ENCODE measurements around the gene KCNK13. TPM values are rescaled to one million over a fixed set of nuclear protein-coding genes. Genes with fewer than 3 reads are reported as not detected.

The KCNK13 gene
- total and polyA plus RNA-seq, 2 donors (not counting 1 experiment from before 2014, with no cell fraction given), result not detected

DNA sequence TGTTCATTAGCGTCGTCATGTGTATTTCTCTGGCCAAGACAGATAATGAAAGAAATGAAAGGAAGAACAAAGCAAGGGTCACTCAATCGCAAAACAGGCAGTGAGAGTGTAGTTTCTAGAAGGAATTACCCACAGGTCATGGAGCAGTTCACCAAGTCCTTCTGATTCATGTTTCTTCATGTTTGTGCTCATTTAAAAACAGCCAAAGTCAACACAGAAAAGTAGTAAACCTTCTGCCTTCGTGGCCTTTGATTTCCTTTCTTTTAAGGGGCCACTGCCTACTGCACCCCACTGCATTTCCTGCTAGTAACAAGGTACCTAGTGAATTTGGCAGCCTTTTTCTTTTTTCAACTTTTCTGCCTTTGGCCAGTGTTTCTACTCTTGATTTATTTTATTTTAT is 75.1 kb downstream of the KCNK13 start:
- H3K27ac ChIP-seq (ENCODE audit: insufficient read depth, low read length), result no peak overlapping the region
- no peaks in the 10 kb centered on the region for H3K36me3 ChIP-seq (ENCODE audit: control insufficient read depth, insufficient read depth, low read length)
- H4K20me1 ChIP-seq (ENCODE audit: control insufficient read depth, extremely low read depth, insufficient read depth, low read length), result no peaks in the 10 kb centered on the region
- H3K4me3 ChIP-seq (replicated peaks in 1 of 4; ENCODE audit: control extremely low read depth in 1 of 4, insufficient read depth in 1 of 4, low read depth in 3 of 4, low read length in 4 of 4), result no peak overlapping the region
- H3K79me2 ChIP-seq (ENCODE audit: control insufficient read depth, insufficient read depth, low read length), result no peaks in the 10 kb centered on the region
- DNase-seq (ENCODE audit: low read depth in 2 of 2), result peak in 1 of 2 donors; percentile 10
- H3K4me2 ChIP-seq (ENCODE audit: extremely low read depth, insufficient read depth, low read length), result no peak overlapping the region
- H3K9ac ChIP-seq (ENCODE audit: insufficient read depth, low read length), result no peak overlapping the region
- no peaks in the 10 kb centered on the region for H3K4me1 ChIP-seq (ENCODE audit: control insufficient read depth, extremely low read depth, insufficient read depth, low read length)
- no peaks in the 10 kb centered on the region for H3K9me3 ChIP-seq (ENCODE audit: control insufficient read depth, insufficient read depth, low read depth, low read length)
- no peak overlapping the region for H2AFZ ChIP-seq (ENCODE audit: low read length)
- TF ChIP-seq, protein P1, sequence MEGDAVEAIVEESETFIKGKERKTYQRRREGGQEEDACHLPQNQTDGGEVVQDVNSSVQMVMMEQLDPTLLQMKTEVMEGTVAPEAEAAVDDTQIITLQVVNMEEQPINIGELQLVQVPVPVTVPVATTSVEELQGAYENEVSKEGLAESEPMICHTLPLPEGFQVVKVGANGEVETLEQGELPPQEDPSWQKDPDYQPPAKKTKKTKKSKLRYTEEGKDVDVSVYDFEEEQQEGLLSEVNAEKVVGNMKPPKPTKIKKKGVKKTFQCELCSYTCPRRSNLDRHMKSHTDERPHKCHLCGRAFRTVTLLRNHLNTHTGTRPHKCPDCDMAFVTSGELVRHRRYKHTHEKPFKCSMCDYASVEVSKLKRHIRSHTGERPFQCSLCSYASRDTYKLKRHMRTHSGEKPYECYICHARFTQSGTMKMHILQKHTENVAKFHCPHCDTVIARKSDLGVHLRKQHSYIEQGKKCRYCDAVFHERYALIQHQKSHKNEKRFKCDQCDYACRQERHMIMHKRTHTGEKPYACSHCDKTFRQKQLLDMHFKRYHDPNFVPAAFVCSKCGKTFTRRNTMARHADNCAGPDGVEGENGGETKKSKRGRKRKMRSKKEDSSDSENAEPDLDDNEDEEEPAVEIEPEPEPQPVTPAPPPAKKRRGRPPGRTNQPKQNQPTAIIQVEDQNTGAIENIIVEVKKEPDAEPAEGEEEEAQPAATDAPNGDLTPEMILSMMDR (conservative IDR thresholded peaks at IDR 0.05 in 1 of 2, IDR thresholded peaks at IDR 0.05 in 1 of 2; ENCODE audit: low read depth in 1 of 2, low read length in 2 of 2), result no peak
- no peak for TF ChIP-seq EZH2 (IDR thresholded peaks at IDR 0.05; ENCODE audit: low read length, missing control alignments)
- H3K27me3 ChIP-seq (ENCODE audit: control insufficient read depth, insufficient read depth, low read length), result no peaks in the 10 kb centered on the region

DNA sequence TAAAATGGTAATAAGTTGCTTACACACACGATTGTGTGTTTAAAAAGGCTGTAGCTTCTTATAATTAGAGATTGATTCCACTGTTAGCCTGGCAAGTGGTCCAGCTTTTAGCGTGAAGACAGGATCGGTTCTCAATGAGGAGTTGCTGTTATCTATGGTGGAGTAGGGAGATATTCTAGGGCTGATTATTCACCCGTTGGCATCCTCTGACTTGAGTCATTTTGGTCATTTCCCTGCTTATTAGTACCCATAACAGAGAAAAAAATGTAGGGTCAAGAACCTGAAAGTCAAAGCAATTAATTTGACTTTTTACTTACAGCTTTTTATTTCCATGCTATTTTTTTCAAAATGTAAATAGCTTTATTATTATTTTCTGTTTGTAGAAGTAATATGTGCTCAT is 76.0 kb downstream of the KCNK13 start:
- DNase-seq (ENCODE audit: low read depth in 2 of 2), result peak in 1 of 2 donors; percentile 81
- Histone ChIP-seq H3K36me3 (ENCODE audit: control insufficient read depth, insufficient read depth, low read length) (no peaks in the 10 kb centered on the region), H3K79me2 (ENCODE audit: control insufficient read depth, insufficient read depth, low read length) (no peaks in the 10 kb centered on the region), H3K4me2 (ENCODE audit: extremely low read depth, insufficient read depth, low read length) (no peak overlapping the region), H3K9ac (ENCODE audit: insufficient read depth, low read length) (no peak overlapping the region), H2AFZ (ENCODE audit: low read length) (no peak overlapping the region), H3K4me1 (ENCODE audit: control insufficient read depth, extremely low read depth, insufficient read depth, low read length) (no peaks in the 10 kb centered on the region), H3K9me3 (ENCODE audit: control insufficient read depth, insufficient read depth, low read depth, low read length) (no peaks in the 10 kb centered on the region), H3K27me3 (ENCODE audit: control insufficient read depth, insufficient read depth, low read length) (no peaks in the 10 kb centered on the region), H3K27ac (ENCODE audit: insufficient read depth, low read length) (no peak overlapping the region), H4K20me1 (ENCODE audit: control insufficient read depth, extremely low read depth, insufficient read depth, low read length) (no peaks in the 10 kb centered on the region), H3K4me3 (replicated peaks in 1 of 4; ENCODE audit: control extremely low read depth in 1 of 4, insufficient read depth in 1 of 4, low read depth in 3 of 4, low read length in 4 of 4) (no peak overlapping the region)
- no peak for TF ChIP-seq EZH2 (IDR thresholded peaks at IDR 0.05; ENCODE audit: low read length, missing control alignments)
- TF ChIP-seq, protein P1 (conservative IDR thresholded peaks at IDR 0.05 in 1 of 2, IDR thresholded peaks at IDR 0.05 in 1 of 2; ENCODE audit: low read depth in 1 of 2, low read length in 2 of 2), result no peak

DNA sequence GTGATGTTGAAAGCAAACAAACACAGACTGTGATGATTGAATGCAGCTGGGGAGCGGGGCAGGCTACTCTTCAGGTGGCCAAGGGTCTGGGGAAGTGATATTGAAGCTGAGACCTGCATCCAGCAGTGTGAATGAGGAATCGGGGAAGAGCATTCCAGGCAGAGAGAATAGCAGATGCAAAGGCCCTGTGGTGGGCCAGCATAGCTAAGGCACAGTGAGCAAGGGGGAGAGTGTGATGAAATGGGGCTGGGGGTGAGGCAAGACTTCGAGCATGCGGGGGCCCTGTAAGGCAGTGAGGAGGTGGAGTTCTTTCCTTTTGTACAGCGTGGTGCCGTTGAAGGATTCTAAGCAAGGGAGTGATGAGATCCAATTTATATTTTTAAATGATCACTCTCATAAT is 77.4 kb downstream of the KCNK13 start:
- no peaks in the 10 kb centered on the region for H3K4me1 ChIP-seq (ENCODE audit: control insufficient read depth, extremely low read depth, insufficient read depth, low read length)
- no peak overlapping the region for H3K9ac ChIP-seq (ENCODE audit: insufficient read depth, low read length)
- no peak overlapping the region for H2AFZ ChIP-seq (ENCODE audit: low read length)
- no peak overlapping the region for H3K4me3 ChIP-seq (replicated peaks in 1 of 4; ENCODE audit: control extremely low read depth in 1 of 4, insufficient read depth in 1 of 4, low read depth in 3 of 4, low read length in 4 of 4)
- no peaks in the 10 kb centered on the region for H3K27me3 ChIP-seq (ENCODE audit: control insufficient read depth, insufficient read depth, low read length)
- no peak for DNase-seq (ENCODE audit: low read depth in 2 of 2)
- no peaks in the 10 kb centered on the region for H3K9me3 ChIP-seq (ENCODE audit: control insufficient read depth, insufficient read depth, low read depth, low read length)
- H3K79me2 ChIP-seq (ENCODE audit: control insufficient read depth, insufficient read depth, low read length), result no peaks in the 10 kb centered on the region
- no peak overlapping the region for H3K4me2 ChIP-seq (ENCODE audit: extremely low read depth, insufficient read depth, low read length)
- H3K36me3 ChIP-seq (ENCODE audit: control insufficient read depth, insufficient read depth, low read length), result no peaks in the 10 kb centered on the region
- TF ChIP-seq EZH2 (IDR thresholded peaks at IDR 0.05; ENCODE audit: low read length, missing control alignments), result no peak
- no peaks in the 10 kb centered on the region for H4K20me1 ChIP-seq (ENCODE audit: control insufficient read depth, extremely low read depth, insufficient read depth, low read length)
- H3K27ac ChIP-seq (ENCODE audit: insufficient read depth, low read length), result no peak overlapping the region

All from fibroblast of lung (primary cell).